Measurements from ENCODE around the gene UNK. TPM values are rescaled to one million over a fixed set of nuclear protein-coding genes. Genes with fewer than 3 reads are reported as not detected.

UNK gene
- total RNA-seq, 2 donors from 2014 or later: 30.6 to 39.8 TPM

GRCh38 chr17:75830164-75831031, 45.8 kb downstream of the UNK start:
- Mint-ChIP-seq H3K4me3 (no peak overlapping the region), H3K4me1 (ENCODE audit: low read depth in 2 of 2) (peaks cover 25 to 37% of the 10 kb centered on the region in 2 donors), H3K9me3 (no peaks in the 10 kb centered on the region), H3K27ac (peak overlapping the region; percentile 50 to 54), H3K27me3 (no peaks in the 10 kb centered on the region), H3K36me3 (peaks cover 5% of the 10 kb centered on the region)
- no peak for ATAC-seq
- DNase-seq (ENCODE audit: low spot score): no peak

GRCh38 chr17:75831032-75831571, 46.5 kb downstream of the UNK start:
- no peak for ATAC-seq
- H3K4me3 Mint-ChIP-seq: no peak overlapping the region
- peaks cover 25 to 37% of the 10 kb centered on the region in 2 donors for H3K4me1 Mint-ChIP-seq (ENCODE audit: low read depth in 2 of 2)
- peak overlapping the region; percentile 54 to 89 for H3K27ac Mint-ChIP-seq
- H3K36me3 Mint-ChIP-seq: peaks cover 5% of the 10 kb centered on the region
- no peak for DNase-seq (ENCODE audit: low spot score)
- no peaks in the 10 kb centered on the region for H3K27me3 Mint-ChIP-seq
- no peaks in the 10 kb centered on the region for H3K9me3 Mint-ChIP-seq

GRCh38 chr17:75832164-75832651, 47.6 kb downstream of the UNK start:
- Mint-ChIP-seq H3K9me3 (no peaks in the 10 kb centered on the region), H3K4me3 (peak overlapping the region; percentile 74), H3K36me3 (peaks cover 5% of the 10 kb centered on the region), H3K4me1 (ENCODE audit: low read depth in 2 of 2) (peaks cover 25 to 33% of the 10 kb centered on the region in 2 donors), H3K27me3 (no peaks in the 10 kb centered on the region), H3K27ac (peak overlapping the region; percentile 71 to 89)
- peak; percentile 81 to 86 for ATAC-seq
- DNase-seq (ENCODE audit: low spot score): peak; percentile 80

- DNase-seq (ENCODE audit: low spot score): no peak
- H3K27ac Mint-ChIP-seq: peak overlapping the region; percentile 71 to 89
- peak; percentile 40 to 50 for ATAC-seq
- H3K4me3 Mint-ChIP-seq: peak overlapping the region; percentile 74
- peaks cover 25 to 32% of the 10 kb centered on the region in 2 donors for H3K4me1 Mint-ChIP-seq (ENCODE audit: low read depth in 2 of 2)
- H3K9me3 Mint-ChIP-seq: no peaks in the 10 kb centered on the region
- peaks cover 5% of the 10 kb centered on the region for H3K36me3 Mint-ChIP-seq
- H3K27me3 Mint-ChIP-seq: no peaks in the 10 kb centered on the region
These were observed 48.2 kb downstream of the UNK start for GRCh38 chr17:75832652-75833400.

GRCh38 chr17:75834279-75834920, 49.8 kb downstream of the UNK start:
- H3K9me3 Mint-ChIP-seq: no peaks in the 10 kb centered on the region
- peak overlapping the region; percentile 71 to 89 for H3K27ac Mint-ChIP-seq
- peaks cover 5% of the 10 kb centered on the region for H3K36me3 Mint-ChIP-seq
- H3K4me3 Mint-ChIP-seq: no peak overlapping the region
- no peak for ATAC-seq
- H3K27me3 Mint-ChIP-seq: no peaks in the 10 kb centered on the region
- no peak for DNase-seq (ENCODE audit: low spot score)
- peaks cover 25 to 29% of the 10 kb centered on the region in 2 donors for H3K4me1 Mint-ChIP-seq (ENCODE audit: low read depth in 2 of 2)

- Mint-ChIP-seq H3K36me3 (peaks cover 5% of the 10 kb centered on the region), H3K27me3 (no peaks in the 10 kb centered on the region), H3K9me3 (no peaks in the 10 kb centered on the region), H3K27ac (peak overlapping the region; percentile 71 to 89), H3K4me1 (ENCODE audit: low read depth in 2 of 2) (peaks cover 25 to 29% of the 10 kb centered on the region in 2 donors), H3K4me3 (no peak overlapping the region)
- DNase-seq (ENCODE audit: low spot score) (no peak), ATAC-seq (no peak)
These were observed 50.5 kb downstream of the UNK start for GRCh38 chr17:75834928-75835653.

- H3K4me1 Mint-ChIP-seq (ENCODE audit: low read depth in 2 of 2): peaks cover 25 to 27% of the 10 kb centered on the region in 2 donors
- H3K27me3 Mint-ChIP-seq: no peaks in the 10 kb centered on the region
These were observed 51.0 kb downstream of the UNK start for GRCh38 chr17:75835654-75835987.

GRCh38 chr17:75836605-75837004, 52.0 kb downstream of the UNK start:
- no peak for ATAC-seq
- Mint-ChIP-seq H3K4me1 (ENCODE audit: low read depth in 2 of 2) (peaks cover 25 to 27% of the 10 kb centered on the region in 2 donors), H3K9me3 (no peaks in the 10 kb centered on the region), H3K27me3 (no peaks in the 10 kb centered on the region), H3K36me3 (peaks cover 5% of the 10 kb centered on the region), H3K27ac (no peak overlapping the region), H3K4me3 (no peak overlapping the region)
- no peak for DNase-seq (ENCODE audit: low spot score)

More at GRCh38 chr17:75835654-75835987, 51.0 kb downstream of the UNK start:
- ATAC-seq: no peak
- DNase-seq (ENCODE audit: low spot score): no peak
- no peak overlapping the region for H3K27ac Mint-ChIP-seq
- H3K4me3 Mint-ChIP-seq: no peak overlapping the region
- H3K9me3 Mint-ChIP-seq: no peaks in the 10 kb centered on the region
- H3K36me3 Mint-ChIP-seq: peaks cover 5% of the 10 kb centered on the region

- no peaks in the 10 kb centered on the region for H3K9me3 Mint-ChIP-seq
- H3K4me3 Mint-ChIP-seq: no peak overlapping the region
- H3K4me1 Mint-ChIP-seq (ENCODE audit: low read depth in 2 of 2): peaks cover 16 to 24% of the 10 kb centered on the region in 2 donors
- no peaks in the 10 kb centered on the region for H3K27me3 Mint-ChIP-seq
- ATAC-seq (no peak), DNase-seq (ENCODE audit: low spot score) (no peak)
- no peak overlapping the region for H3K27ac Mint-ChIP-seq
- no peaks in the 10 kb centered on the region for H3K36me3 Mint-ChIP-seq
These were observed 53.3 kb downstream of the UNK start for GRCh38 chr17:75837899-75838298.

GRCh38 chr17:75838410-75838809, 53.8 kb downstream of the UNK start:
- no peak overlapping the region for H3K27ac Mint-ChIP-seq
- no peak for ATAC-seq

GRCh38 chr17:75839942-75840798, 55.6 kb downstream of the UNK start:
- Mint-ChIP-seq H3K4me1 (ENCODE audit: low read depth in 2 of 2) (peaks cover 2 to 9% of the 10 kb centered on the region in 2 donors), H3K4me3 (no peak overlapping the region), H3K27ac (no peak overlapping the region), H3K36me3 (no peaks in the 10 kb centered on the region), H3K9me3 (no peaks in the 10 kb centered on the region), H3K27me3 (no peaks in the 10 kb centered on the region)
- DNase-seq (ENCODE audit: low spot score): no peak
- ATAC-seq: no peak

More at GRCh38 chr17:75838410-75838809, 53.8 kb downstream of the UNK start:
- Mint-ChIP-seq H3K36me3 (no peaks in the 10 kb centered on the region), H3K4me1 (ENCODE audit: low read depth in 2 of 2) (peaks cover 11 to 20% of the 10 kb centered on the region in 2 donors), H3K27me3 (no peaks in the 10 kb centered on the region), H3K4me3 (no peak overlapping the region), H3K9me3 (no peaks in the 10 kb centered on the region)
- no peak for DNase-seq (ENCODE audit: low spot score)

GRCh38 chr17:75840799-75841164, 56.2 kb downstream of the UNK start:
- Mint-ChIP-seq H3K9me3 (no peaks in the 10 kb centered on the region), H3K36me3 (no peaks in the 10 kb centered on the region), H3K27ac (no peak overlapping the region), H3K4me3 (no peak overlapping the region), H3K4me1 (ENCODE audit: low read depth in 2 of 2) (peaks cover 6 to 13% of the 10 kb centered on the region in 2 donors), H3K27me3 (no peaks in the 10 kb centered on the region)
- no peak for ATAC-seq
- DNase-seq (ENCODE audit: low spot score): no peak

All from natural killer cell treated with Interleukin-12 subunit alpha and Interleukin-12 subunit beta and Interleukin-15 and Interleukin-18, amount 100 ng/mL, for 72 hours (primary cell).